GM13977 (cell line): ENCODE measurements around the gene CTTNBP2.

Experiments
- DNase-seq: peaks from one replicate; pipeline ENCODE4 v3.0.0; 2012; ENCODE audit warnings: low spot score
- in situ Hi-C: fragments of 300-500 bp; cut with MboI; formaldehyde crosslinking; loops from one replicate; pipeline ENCODE4 v1.12.0; 2022; ENCODE audit warnings: low sequenced_read_pairs, low pct_unique_long_range_greater_than_20kb, mixed read lengths, inconsistent platforms; ENCODE audit not compliant: unreplicated experiment
- TF ChIP-seq, protein P1 (sequence below): IDR thresholded peaks from 2 replicates; pipeline ENCODE4 v1.5.1; 2012; ENCODE audit warnings: mild to moderate bottlenecking, control low read depth; ENCODE audit not compliant: insufficient read depth; ENCODE audit errors: extremely low read depth, missing control alignments

Gene CTTNBP2

DNA sequence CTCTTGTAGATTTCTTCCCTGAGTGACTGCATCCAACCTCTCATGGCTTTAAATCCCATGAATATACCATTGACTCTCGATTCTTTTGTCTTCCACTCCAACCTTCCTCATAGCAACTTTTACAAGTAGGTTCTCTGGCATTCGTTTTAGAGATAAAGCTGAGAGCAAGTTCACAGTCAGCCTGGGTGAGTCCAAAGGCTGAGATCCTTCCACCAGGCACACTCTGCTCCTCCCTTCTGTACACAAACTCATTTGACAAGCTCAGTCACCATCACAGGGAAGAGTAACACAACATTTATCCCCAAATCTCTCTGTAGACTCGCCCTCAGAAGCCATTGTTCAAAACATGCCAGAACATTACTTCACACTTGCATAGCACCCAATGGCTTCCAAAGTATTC, 10.9 kb downstream of the CTTNBP2 start:
- in situ Hi-C loops: no loop called here
- TF ChIP-seq, protein P1, sequence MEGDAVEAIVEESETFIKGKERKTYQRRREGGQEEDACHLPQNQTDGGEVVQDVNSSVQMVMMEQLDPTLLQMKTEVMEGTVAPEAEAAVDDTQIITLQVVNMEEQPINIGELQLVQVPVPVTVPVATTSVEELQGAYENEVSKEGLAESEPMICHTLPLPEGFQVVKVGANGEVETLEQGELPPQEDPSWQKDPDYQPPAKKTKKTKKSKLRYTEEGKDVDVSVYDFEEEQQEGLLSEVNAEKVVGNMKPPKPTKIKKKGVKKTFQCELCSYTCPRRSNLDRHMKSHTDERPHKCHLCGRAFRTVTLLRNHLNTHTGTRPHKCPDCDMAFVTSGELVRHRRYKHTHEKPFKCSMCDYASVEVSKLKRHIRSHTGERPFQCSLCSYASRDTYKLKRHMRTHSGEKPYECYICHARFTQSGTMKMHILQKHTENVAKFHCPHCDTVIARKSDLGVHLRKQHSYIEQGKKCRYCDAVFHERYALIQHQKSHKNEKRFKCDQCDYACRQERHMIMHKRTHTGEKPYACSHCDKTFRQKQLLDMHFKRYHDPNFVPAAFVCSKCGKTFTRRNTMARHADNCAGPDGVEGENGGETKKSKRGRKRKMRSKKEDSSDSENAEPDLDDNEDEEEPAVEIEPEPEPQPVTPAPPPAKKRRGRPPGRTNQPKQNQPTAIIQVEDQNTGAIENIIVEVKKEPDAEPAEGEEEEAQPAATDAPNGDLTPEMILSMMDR: no peak
- no peak for DNase-seq

- in situ Hi-C loops: no loop called here
- no peak for DNase-seq
- TF ChIP-seq, protein P1: no peak
Observed at GRCh38 chr7:117859246-117859812, 13.9 kb downstream of the CTTNBP2 start.

DNA sequence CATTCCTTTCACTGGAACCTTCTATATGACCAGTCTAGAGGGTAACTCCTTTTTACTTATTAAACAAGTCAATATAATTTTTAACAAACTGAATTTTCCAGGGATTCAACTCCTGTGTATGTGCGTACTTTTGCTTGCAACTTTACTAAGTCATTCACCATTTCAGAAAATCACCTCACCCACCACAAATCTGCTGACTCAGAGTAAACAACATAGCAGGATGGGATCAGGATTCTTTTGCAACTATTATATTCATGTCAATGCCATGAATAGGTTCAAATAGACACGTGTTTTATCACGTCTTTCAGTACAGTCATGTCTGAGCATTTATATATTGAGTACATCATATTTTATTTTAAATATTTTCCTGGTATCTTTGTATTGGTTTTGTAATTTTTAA, 14.5 kb downstream of the CTTNBP2 start:
- TF ChIP-seq, protein P1: no peak
- in situ Hi-C loops: no loop called here

DNA sequence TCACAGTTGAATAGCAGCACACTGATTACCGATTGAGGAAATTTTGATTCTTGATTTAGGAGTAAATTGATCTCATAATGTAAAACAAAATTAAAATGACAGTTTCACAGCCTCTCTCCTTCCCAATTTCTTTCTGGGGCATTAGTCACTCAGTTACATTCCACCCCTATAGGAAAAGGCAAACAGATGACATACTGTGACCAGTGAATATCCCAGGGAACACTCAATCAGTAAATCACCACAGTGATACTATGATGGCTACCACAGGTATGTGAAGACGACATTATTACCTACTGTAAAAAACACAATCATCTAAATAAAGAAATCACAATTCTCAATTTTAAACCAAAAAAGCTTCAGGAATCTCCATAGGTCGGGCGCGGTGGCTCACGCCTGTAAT, 15.5 kb downstream of the CTTNBP2 start:
- in situ Hi-C loops: no loop called here
- no peak for DNase-seq
- TF ChIP-seq, protein P1: no peak

More for the DNA sequence above, 14.5 kb downstream of the CTTNBP2 start:
- no peak for DNase-seq

DNA sequence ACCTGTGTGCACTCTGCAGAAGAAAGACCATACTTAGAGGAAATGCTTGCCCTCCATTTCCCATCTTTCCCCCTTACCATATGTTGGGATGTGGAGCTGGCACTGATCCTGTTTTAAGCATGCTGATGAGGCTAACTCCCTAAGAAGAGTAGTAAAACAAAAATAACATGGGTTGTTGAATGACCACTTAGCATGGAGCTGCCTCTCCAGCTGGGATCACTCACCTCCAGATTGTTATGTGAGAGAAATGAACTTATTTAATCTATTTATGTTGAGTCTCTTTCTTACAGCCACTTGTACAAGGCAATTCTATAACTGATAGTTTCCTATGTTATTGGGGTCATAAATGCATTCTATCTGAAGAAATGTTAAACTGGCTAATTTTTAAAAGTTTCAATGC, 17.0 kb downstream of the CTTNBP2 start:
- TF ChIP-seq, protein P1: no peak
- DNase-seq: no peak
- in situ Hi-C loops: no loop called here

DNA sequence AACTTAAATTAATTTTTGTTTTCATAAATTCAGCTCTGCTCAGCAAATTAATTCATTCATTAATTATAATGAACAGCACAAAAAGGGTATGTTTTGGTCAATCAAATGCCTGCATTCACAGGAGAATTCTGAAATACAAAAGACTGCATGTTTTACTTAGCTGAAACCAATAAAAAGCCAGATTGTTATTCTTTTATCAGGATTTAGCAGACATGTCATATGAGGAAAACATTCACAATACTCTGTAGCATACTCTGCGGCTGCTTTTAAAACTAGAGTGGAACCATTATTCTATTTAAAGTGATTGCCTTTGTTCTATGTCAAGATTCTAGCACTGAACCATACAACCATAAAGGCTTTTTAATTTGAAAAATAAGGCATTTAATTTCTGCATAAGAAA, 19.1 kb downstream of the CTTNBP2 start:
- TF ChIP-seq, protein P1: no peak
- in situ Hi-C loops: no loop called here
- no peak for DNase-seq

- TF ChIP-seq, protein P1: no peak
- in situ Hi-C loops: no loop called here
- no peak for DNase-seq
Observed at GRCh38 chr7:117848941-117849340, 24.3 kb downstream of the CTTNBP2 start.
